ENCODE measurements around the gene IRF4. TPM values are rescaled to one million over a fixed set of nuclear protein-coding genes. Genes with fewer than 3 reads are reported as not detected.

The IRF4 gene
- total RNA-seq, 1 donor from 2014 or later, result 0.54 TPM

Other genes with a start within 250 kb of the IRF4 start
- 50.5 TPM for gene DUSP22, start 99.3 kb upstream of the IRF4 start, total RNA-seq

All from Right ventricle myocardium superior (tissue), 1 donor.